NCI-H526 treated with DMSO at 0.1 percent for 48 hours (cell line): ENCODE data around the gene TPSAB1.
"Not testable (repeated sequence)": the region's sequence is repeated elsewhere in the genome, so short reads cannot be mapped to it uniquely, and the experiment has no call there.

Experiments used
- DNase-seq: peaks from one replicate; lab custom pipeline; 2025; lab: John Stamatoyannopoulos, UW

The TPSAB1 gene

DNA sequence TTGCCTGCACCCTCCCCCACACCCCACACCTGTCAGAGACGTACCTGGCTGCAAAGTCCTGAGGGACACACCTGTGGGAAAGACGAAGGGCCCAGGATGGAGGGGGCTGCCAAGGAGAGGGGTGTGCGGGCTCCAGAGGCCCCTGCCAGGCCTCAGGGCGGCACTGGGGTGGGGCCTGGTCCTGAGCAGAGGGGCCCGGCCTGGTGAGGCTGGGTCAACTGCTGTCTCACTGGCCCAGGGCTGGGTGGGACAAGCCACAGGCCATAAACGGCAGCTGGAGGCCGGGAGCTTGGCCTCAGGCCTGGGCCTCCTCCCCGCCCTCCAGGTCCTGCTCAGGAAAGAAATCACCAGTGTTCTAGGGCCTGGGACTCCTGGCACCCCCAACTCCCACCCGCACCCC lies 15.9 kb upstream of the TPSAB1 start:
- no peak for DNase-seq

DNA sequence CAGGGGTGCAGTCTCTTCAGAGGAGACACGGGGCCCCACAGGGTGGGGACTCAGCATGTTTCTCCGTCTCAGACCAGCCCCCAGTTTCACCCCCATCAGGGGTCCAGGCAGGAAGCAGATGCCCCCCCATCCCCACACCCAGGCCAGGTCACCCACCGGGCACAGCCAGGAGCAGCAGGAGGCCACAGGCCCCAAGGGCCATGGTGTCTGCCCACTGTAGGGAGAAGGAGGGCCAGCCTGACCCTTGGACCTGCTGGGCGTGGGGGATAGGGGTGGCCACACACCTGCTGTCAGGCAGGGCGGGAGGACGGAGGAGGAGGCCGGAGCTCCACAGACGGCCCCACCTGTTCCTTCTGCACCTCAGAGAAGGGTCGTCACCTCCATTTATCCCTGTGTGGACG lies 15.5 kb upstream of the TPSAB1 start, which contains the start of gene TPSG1:
Gene TPSG1 (minus strand): TSS at position 218 of the 401 bp plus-strand sequence. CDS start 16 bp downstream, at position 202.
- no peak for DNase-seq

DNA sequence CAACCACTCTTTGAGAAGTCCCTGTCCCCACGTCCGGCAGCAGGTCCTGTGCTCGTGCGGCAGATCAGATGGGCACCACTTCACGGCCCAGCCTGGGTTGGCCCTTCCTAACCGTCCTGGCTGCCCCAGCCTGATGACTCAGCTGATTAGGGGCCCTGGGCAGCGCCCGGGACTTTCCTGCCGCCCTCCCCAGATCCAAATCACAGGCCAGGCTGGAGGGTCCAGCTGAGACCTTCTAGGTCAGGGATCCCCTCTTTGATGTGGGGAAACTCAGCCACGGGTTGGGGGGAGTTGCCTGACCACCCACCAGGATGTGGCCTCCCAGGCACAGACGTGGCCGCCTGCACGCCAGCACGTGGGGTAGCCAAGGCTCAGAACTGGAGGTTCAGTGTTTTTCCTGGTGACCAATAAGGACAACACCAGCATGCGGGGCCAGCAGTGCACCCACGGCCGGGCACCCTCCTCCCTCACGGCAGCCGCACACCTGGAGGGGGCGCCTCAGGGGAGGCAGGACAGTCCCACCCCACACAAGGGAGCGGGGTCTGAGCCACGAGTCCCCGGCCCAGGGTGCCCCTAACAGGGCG lies 14.7 kb upstream of the TPSAB1 start:
- DNase-seq: not testable (repeated sequence)

DNA sequence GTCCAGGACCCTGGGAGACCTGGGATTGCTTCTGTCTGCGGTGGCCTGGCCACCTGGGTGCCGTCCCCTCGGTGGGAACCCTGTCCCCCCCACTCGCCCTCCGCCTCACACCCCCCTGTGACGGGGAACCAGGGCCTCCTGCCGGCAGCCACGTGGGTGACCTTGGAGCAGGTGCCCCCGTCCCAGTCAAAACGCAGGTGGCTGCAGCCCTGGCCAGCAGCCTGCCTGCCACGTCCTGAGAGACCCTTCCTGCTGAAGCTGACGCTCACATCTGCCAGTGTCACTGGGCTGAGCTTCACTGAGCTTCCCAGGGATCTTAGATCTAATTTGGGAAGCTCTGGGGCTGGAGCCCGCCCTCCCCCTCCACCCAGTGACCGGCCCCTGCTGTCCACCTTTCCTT lies 13.8 kb upstream of the TPSAB1 start:
- not testable (repeated sequence) for DNase-seq

DNA sequence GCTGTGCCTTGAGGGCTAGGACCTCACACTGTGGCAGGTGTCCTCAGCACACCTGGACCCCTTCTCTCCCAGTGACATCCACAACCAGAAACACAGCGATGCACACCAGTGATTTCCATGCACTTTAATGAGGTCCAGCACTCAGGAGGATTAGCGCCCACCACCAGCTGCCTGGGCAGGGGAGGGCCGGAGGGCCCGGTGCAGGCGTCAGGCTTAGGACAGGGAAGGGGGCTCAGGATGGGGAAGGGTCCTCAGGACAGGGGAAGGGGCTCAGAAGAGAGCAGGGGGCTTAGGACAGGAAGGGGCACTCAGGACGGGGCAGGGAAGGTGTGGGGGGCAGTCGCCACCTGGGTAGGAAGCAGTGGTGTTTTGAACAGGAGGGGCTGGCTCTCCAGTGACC lies 12.3 kb upstream of the TPSAB1 start:
- DNase-seq: not testable (repeated sequence)

DNA sequence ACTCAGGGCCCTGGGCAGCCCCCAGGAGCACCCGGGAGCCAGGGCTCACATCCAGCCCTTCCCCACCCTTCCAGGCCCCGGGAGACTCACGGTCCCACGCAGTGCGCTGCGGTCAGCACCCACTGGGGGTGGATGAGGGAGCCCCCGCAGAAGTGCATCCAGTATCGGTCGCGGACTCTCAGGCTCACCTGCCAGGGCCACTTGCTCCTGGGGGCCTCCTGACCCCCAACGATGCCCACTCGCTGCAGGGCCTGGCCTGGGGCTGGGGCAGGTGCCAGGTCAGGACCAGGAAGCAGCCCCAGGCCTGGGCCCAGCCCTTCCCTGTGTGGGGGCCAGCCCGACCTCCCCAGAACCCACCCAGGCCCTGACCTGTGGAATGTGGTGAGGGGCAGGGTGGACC lies 11.0 kb upstream of the TPSAB1 start:
- not testable (repeated sequence) for DNase-seq

DNA sequence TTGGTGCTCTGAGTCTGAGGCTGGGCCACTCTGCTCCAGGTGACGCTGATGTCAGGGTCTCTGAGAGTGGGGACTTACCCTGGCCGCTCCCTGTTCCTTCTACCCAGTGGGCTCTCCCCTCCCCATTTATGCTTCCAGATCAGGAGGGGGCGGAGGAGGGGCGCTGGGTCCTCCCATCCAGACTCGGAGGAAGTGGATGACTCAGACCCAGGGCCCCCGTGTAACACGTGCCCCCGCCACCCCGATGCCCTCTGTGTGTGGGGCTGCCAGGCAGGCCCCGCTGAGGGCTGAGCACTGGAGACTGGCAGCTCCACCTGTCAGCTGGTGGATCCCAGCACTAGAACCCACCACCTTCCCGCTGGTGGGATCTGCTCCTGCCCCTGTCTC lies 10.4 kb upstream of the TPSAB1 start, which contains the start of gene TPSB2:
Gene TPSB2 (minus strand): TSS at position 101 of the 387 bp plus-strand sequence. CDS start 233 bp downstream, outside the sequence.
- DNase-seq: not testable (repeated sequence)

DNA sequence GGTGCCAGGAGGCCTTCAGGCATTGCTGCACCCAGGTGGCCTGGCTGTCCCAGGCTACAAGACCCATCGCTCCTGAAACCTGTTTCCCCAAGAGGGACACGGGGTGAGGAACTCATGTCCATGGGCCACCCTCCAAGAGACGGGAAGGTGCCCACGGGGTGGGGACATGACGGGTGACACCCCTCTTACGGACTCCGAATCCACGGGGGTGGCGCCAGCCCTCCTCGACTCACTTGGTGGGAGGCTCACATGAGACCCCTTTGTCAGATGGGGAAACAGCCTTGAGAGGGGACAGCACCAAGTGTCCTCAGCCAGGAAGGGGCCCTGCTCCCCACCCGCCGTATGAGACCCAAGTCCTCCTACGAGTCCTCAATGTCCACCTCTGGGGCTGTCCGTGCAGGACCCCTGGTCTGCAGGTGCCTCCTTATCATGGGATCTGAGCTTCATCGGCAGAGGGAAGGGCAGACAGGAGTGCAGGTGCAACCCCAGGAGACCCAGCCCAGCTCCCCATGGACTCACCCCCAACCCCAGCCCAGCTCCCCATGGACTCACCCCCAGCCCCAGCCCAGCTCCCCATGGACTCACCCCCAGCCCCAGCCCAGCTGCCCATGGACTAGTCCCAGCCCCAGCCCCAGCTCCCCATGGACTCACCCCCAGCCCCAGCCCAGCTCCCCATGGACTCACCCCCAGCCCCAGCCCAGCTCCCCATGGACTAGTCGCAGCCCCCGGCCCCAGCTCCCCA lies 9.9 kb upstream of the TPSAB1 start:
- not testable (repeated sequence) for DNase-seq

DNA sequence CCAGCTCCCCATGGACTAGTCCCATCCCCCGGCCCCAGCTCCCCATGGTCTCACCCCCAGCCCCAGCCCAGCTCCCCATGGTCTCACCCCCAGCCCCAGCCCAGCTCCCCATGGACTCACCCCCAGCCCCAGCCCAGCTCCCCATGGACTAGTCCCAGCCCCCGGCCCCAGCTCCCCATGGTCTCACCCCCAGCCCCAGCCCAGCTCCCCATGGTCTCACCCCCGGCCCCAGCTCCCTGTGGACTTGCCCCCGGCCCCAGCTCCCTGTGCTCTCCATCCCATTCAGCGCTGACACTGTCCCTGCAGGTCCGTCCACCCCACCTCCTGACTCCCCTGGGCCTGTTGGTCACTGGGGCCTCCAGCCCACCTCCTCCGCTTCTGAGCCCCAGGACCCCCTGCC lies 9.2 kb upstream of the TPSAB1 start:
- DNase-seq: not testable (repeated sequence)

DNA sequence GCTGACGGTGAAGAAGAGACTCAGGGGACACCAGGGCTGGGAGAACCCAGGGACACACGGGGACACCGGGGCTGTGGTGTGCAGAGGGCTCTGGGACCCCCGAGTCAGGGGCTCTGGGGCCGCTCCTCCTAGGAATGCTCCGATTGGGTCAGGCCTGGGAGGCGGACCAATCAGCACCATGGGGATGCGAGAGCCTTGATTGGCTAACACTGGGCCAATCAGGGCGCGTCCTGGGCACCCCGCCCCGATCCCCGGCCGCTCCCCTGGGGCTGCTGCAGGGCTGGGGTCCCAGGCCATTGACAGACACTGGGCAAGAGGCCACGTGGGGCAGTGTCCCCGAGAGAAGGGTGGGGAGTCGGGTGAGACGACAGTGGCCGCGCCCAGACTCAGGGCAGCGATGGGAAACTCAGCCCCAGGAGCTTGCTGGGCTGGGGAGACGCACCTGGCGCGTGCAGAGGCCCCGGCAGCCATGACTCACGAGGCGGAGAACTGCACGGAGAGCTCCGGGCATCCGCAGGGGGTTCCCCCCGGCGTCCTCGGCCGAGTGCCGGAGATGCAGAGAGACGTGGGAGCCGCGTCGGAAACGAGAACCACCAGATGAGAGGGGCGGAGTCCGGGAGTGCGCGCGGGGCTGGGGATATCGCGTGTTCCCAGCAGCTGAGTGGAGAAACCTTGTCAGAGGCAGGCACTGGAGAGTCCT lies 8.3 kb upstream of the TPSAB1 start:
- not testable (repeated sequence) for DNase-seq

DNA sequence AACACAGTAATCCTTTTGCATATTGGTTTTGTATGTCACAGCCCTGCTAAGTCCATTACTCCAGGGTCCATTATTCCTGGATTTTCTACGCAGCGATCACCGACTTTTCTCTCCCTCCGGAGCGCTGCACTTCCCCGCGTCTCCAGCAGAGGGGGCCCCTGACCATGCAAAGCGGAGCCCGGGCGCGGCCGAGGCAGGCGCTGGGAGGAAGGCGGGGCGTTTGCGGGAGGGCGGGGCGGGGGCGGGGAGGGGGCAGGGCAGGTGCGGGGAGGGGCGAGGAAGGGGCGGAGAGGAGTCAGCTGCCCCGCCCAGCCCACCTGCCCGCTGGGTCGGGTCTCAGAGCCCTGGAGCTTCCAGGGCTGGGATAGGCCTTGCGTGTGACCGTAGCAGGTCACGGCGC lies 3.8 kb upstream of the TPSAB1 start:
- DNase-seq: not testable (repeated sequence)

DNA sequence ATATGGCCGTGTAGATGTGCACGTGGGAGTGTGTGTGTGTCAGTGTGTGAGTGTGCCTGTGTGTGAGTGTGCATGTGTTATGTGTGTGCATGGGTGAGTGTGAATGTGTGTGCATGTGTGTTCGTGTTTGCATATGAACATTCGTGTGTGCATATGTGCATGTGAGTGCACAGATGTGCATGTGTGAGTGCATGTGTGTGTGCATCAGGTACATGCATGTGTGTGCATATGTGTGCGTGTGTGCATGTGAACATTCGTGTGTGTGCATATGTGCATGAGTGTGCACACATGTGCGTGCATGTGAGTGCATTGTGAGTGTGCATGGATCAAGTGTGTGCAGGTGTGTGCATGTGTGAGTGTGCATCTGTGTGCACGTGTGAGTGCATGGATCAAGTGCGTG lies 2.5 kb upstream of the TPSAB1 start:
- DNase-seq: no peak

DNA sequence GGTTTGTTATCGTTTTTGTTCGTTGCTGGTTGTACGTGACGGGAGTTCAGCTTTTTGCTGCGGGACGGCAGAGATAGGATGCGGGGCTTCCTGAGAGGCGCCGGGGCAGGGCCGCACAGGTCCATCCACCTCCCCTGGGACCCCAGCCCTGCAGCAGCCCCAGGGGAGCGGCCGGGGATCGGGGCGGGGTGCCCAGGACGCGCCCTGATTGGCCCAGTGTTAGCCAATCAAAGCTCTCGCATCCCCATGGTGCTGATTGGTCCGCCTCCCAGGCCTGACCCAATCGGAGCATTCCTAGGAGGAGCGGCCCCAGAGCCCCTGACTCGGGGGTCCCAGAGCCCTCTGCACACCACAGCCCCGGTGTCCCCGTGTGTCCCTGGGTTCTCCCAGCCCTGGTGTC lies 1.6 kb upstream of the TPSAB1 start:
- not testable (repeated sequence) for DNase-seq

DNA sequence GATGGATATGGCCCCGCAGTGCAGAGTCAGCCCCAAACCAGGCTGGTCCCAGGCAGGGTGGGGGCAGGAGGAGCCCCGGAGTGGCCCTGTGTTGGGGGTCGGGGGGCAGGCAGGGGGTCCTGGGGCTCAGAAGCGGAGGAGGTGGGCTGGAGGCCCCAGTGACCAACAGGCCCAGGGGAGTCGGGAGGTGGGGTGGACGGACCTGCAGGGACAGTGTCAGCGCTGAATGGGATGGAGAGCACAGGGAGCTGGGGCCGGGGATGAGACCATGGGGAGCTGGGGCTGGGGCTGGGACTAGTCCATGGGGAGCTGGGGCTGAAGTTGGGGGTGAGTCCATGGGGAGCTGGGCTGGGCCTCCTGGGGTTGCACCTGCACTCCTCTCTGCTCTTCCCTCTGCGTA lies 930 bp upstream of the TPSAB1 start:
- not testable (repeated sequence) for DNase-seq

DNA sequence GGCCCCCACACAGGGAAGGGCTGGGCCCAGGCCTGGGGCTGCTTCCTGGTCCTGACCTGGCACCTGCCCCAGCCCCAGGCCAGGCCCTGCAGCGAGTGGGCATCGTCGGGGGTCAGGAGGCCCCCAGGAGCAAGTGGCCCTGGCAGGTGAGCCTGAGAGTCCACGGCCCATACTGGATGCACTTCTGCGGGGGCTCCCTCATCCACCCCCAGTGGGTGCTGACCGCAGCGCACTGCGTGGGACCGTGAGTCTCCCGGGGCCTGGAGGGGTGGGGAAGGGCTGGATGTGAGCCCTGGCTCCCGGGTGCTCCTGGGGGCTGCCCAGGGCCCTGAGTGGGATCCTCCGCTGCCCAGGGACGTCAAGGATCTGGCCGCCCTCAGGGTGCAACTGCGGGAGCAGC lies 576 bp downstream of the TPSAB1 start:
- not testable (repeated sequence) for DNase-seq

DNA sequence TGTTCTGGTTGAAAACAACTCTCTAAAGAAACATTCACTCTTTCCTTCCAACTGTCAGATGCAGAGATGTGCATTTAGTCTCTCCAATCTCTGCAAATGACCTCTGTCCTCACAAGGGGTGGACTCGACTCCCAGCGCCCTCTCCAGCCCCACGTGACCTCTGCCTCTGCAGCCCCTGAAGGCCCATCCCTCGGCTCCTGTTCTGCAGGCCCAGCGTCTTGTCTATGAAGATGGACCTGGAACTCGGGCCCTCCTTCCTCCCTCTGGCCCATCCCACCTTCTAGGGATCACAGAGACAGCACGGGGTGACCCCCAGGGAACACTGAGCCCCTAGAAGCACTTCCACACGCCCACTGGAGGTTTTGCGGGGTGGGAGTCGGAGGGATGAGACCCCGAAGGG lies 2.9 kb downstream of the TPSAB1 start:
- DNase-seq: not testable (repeated sequence)

DNA sequence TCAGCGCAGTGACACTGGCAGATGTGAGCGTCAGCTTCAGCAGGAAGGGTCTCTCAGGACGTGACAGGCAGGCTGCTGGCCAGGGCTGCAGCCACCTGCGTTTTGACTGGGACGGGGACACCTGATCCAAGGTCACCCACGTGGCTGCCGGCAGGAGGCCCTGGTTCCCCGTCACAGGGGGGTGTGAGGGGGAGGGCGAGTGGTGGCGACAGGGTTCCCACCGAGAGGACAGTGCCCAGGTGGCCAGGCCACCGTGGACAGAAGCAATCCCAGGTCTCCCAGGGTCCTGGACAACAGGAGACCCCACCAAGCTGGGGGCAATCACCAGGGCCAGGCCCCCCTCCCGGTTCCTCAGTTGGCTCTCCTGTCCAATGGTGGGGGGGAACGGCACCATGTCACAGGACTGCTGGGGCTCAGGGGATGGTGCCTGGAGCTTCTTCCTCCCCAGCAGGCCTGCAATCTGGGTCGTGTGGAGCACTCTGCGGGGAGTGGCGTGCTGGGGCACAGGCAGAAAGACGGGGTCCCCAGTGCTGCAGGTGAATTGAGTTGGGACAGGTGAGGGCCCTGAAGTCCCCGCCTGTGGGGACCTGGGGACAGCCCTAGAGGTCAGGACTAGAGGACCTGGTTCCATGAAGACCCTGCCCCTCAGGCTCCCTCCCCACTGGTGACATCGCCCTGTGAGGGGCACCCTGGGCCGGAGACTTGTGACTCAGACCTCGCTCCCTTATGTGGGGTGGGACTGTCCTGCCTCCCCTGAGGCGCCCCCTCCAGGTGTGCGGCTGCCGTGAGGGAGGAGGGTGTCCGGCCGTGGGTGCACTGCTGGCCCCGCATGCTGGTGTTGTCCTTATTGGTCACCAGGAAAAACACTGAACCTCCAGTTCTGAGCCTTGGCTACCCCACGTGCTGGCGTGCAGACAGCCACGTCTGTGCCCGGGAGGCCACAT lies 3.7 kb downstream of the TPSAB1 start:
- DNase-seq: not testable (repeated sequence)

DNA sequence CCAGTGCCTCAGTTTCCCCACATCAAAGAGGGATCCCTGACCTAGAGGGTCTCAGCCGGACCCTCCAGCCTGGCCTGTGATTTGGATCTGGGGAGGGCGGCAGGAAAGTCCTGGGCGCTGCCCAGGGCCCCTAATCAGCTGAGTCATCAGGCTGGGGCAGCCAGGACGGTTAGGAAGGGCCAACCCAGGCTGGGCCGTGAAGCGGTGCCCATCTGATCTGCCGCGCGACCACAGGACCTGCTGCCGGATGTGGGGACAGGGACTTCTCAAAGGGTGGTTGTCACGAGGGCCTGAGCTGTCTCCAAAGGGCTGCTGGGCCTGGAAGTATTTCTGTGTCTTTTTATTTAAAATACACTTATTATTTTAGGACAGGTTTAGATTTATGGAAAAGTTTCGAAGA lies 4.4 kb downstream of the TPSAB1 start:
- DNase-seq: no peak

DNA sequence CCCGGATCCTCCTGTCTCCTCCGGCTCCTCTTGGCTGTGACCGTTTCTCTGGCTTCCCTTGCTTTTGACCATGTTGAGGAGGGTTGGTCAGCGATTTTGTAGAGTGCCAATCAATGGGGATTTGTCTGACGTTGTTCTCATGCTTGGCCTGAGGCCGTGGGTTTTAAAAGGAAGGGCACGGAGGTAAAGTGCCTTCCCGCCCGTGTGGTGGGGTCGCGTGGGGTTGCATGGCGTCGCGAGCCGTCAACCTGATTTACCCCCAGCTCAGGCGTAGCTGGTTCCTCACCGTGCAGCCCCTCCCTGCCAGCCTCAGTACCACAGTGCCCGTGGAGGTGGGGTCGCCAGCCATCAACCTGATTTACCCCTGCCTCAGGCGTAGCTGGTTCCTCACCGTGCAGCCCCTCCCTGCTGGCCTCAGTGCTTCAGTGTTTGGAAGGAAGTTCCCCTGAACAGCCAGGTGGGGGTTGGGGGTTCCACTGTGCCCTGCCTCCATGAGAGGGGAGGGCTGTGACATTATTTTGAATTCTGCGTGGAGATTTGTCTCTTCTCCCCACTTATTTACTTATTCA lies 5.0 kb downstream of the TPSAB1 start:
- DNase-seq: no peak

DNA sequence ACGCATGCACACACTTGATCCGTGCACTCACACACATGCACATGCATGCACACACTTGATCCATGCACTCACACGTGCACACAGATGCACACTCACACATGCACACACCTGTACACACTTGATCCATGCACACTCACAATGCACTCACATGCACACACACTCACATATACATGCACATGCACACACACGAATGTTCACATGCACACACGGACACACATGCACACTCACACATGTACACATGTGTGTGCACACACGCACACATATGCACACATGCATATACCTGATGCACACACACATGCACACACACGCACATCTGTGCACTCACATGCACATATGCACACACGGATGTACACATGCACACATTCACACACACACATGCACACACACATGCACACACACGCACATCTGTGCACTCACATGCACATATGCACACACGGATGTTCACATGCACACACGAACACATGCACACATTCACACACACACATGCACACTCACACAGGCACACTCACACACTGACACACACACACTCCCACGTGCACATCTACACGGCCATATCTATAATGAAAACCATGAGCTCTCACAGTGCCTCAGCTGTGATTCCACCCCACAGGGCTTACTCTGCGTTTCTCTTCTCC lies 7.5 kb downstream of the TPSAB1 start:
- DNase-seq: not testable (repeated sequence)
